PC-9 (cell line): ENCODE measurements around the gene HRNR. TPM values are rescaled to one million over a fixed set of nuclear protein-coding genes. Genes with fewer than 3 reads are reported as not detected.

Source experiments
- BruUV-seq: library from RNA; stranded (reverse); fragments of 400-500 nt; replicated peaks from 2 replicates; lab custom pipeline; 2021; lab: Mats Ljungman, UMichigan
- CTCF ChIA-PET: fragments of 300-600 bp; sonication (Branson Sonifier 250); formaldehyde crosslinking; loops from one replicate; lab custom pipeline; 2022; ENCODE audit warnings: antibody characterized with exemption; lab: Charles Lee
- POLR2A ChIA-PET: fragments of 300-600 bp; sonication (Branson Sonifier 250); formaldehyde crosslinking; loops from one replicate; lab custom pipeline; 2022; ENCODE audit warnings: antibody characterized with exemption; ENCODE audit not compliant: unreplicated experiment; lab: Charles Lee
- DNase-seq, 2 experiments: peaks; one replicate each; pipeline versions ENCODE4 v3.0.0 to v3.0.0-alpha.2; 2015 to 2022; ENCODE audit warnings: mixed read lengths in 1 of 2
- H2AFZ ChIP-seq: fragments of 200-600 bp; sonication (generic); 2 replicates; pipeline ENCODE4 v1.8.1; 2017; ENCODE audit warnings: antibody characterized with exemption
- H3F3A ChIP-seq: fragments of 200-600 bp; sonication (generic); 2 replicates; pipeline ENCODE4 v1.8.1; 2017; ENCODE audit warnings: antibody characterized with exemption, mild to moderate bottlenecking, low read depth; ENCODE audit not compliant: insufficient read depth
- H3K27ac ChIP-seq: fragments of 200-600 bp; sonication (generic); 2 replicates; pipeline ENCODE4 v1.6.1; 2016; ENCODE audit warnings: mixed run types
- H3K27me3 ChIP-seq: fragments of 200-600 bp; sonication (generic); 2 replicates; pipeline ENCODE4 v1.6.1; 2016; ENCODE audit warnings: low read depth, mixed run types; ENCODE audit not compliant: insufficient read depth
- H3K36me3 ChIP-seq: fragments of 200-600 bp; sonication (generic); 2 replicates; pipeline ENCODE4 v1.6.1; 2016; ENCODE audit warnings: low read depth, mixed run types
- H3K4me1 ChIP-seq: fragments of 200-600 bp; sonication (generic); replicated peaks from 2 replicates; pipeline ENCODE4 v1.6.1; 2016; ENCODE audit warnings: mixed run types; ENCODE audit not compliant: insufficient read depth
- H3K4me2 ChIP-seq: fragments of 200-600 bp; sonication (generic); 2 replicates; pipeline ENCODE4 v1.6.1; 2017; ENCODE audit warnings: mixed run types
- H3K4me3 ChIP-seq: fragments of 200-600 bp; sonication (generic); 2 replicates; pipeline ENCODE4 v1.6.1; 2016; ENCODE audit warnings: mixed run types
- H3K79me2 ChIP-seq: fragments of 200-600 bp; sonication (generic); 2 replicates; pipeline ENCODE4 v1.6.1; 2017; ENCODE audit warnings: low read depth, mixed run types
- H3K9me2 ChIP-seq: fragments of 200-600 bp; sonication (generic); 2 replicates; pipeline ENCODE4 v1.8.1; 2017; ENCODE audit warnings: mild to moderate bottlenecking; ENCODE audit not compliant: insufficient read depth
- H3K9me3 ChIP-seq: fragments of 200-600 bp; sonication (generic); 2 replicates; pipeline ENCODE4 v1.8.1; 2016; ENCODE audit warnings: low read depth; ENCODE audit not compliant: insufficient read depth
- H4K20me1 ChIP-seq: fragments of 200-600 bp; sonication (generic); 2 replicates; pipeline ENCODE4 v1.8.1; 2017; ENCODE audit not compliant: insufficient read depth
- EZH2 ChIP-seq: fragments of 200-600 bp; sonication (generic); IDR thresholded peaks from 2 replicates; pipeline ENCODE4 v1.8.0; 2017; ENCODE audit warnings: antibody characterized with exemption, low read depth
- intact Hi-C: fragments of 100-400 bp; cut with micrococcal nuclease; formaldehyde crosslinking; loops from one replicate; pipeline ENCODE4 v1.10.0; 2022; ENCODE audit not compliant: unreplicated experiment
- total RNA-seq: library from RNA; stranded (reverse); gene quantifications from 2 replicates; pipeline ENCODE4 v1.2.3, GENCODE V29; 2021
- TF ChIP-seq, protein P1 (sequence below): fragments of 200-600 bp; sonication (generic); conservative IDR thresholded peaks from 2 replicates; pipeline ENCODE4 v1.6.1; 2017; ENCODE audit warnings: mixed run types, antibody characterized with exemption, mild to moderate bottlenecking, moderate library complexity

The HRNR gene
- total RNA-seq, 1 experiment from 2014 or later, result not detected

DNA sequence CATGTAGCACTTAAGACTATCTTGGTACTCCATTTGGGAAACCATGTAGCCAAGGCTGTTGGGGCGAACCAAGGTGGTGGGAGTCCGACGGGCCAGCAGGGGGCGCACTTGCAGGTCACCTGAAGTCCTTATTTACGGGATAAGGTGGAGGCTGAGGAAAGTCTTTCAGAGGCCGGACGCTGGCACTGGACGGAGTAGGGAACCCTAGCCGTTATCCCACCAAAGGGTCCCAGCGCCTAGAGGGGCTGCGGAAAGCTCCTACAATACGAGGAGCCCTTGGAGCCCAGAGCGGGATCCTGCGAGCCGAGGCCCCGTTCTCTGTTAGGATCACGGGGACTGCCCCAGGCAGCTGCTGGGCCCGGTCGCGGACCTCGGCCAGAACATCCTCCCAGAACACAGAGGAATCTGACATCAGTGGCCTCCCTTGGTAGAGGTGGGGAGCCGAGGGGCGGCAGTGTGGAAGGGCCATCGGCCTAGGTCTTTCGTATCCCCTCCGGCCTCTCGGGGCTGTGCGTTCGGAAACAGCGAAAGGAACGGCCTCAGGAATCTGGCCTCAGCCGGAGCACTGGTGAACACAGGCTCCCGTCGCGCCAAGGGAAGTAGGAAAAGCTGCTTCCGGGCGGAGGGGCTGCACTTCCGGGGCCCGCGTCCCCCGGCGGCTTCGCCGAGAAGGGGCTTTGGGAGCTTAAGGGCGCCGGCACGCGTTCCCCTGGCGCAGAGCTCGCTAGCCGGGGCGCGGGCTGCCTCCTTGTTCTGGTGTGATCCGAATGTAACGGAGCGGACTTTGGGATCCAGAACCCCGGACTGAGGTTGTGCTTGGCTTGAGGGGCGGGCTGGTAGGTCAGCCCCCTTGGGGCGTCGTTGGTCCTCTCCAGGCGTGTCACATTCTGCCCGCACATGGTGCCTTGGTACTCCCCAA lies 35.1 kb downstream of the HRNR start:
- H2AFZ ChIP-seq, result no peak overlapping the region
- intact Hi-C loops, result loop anchor here (1.0 to 5.0 kb wide), 6 partner anchors 137 to 352 kb away; partner anchors contain the start of gene C2CD4D

DNA sequence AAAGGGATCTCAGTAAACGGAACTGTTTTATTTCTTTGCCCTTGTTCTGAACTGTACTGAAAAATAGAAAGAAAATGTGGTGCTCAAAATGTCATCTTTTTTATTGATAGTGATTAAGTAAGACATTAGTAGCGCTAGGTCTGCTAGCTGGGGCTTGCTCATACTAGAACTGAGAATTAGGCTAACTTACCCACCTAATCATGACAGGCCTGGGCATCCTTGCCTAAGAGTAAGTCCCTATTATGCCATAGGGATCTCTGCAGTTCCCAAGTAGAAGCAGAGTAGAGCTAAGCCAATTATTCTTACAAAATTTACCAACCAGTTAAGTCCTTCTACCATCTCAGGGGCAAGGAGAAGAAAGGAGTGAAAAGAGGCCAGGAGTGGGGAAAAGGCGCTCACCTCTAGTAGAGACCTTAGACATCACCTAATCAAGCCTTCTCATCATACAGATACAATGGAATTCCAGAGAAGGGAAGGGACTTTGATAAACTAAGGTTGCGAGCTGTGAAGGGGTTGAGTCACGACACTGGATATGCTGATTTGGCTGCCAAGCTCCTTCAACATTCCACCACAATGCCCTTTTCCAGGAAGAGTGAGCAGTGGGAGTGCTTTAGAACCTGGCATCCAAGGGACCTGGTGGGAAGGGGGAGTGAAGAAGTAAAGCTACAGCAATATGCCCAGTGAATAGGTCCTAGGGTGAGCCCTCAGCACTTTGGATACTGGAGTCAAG lies 37.3 kb downstream of the HRNR start:
- TF ChIP-seq EZH2, result no peak
- no peak overlapping the region for H3K4me2 ChIP-seq
- no peaks in the 10 kb centered on the region for H3K79me2 ChIP-seq
- H4K20me1 ChIP-seq, result no peaks in the 10 kb centered on the region
- POLR2A ChIA-PET, result interaction anchor here (0.6 kb wide), 1 partner anchor 33 kb away, joined by 3 read pairs; no protein-coding TSS in a partner anchor
- peaks cover 15% of the 10 kb centered on the region for H3F3A ChIP-seq
- no TSS peak for BruUV-seq
- H3K9me3 ChIP-seq, result no peaks in the 10 kb centered on the region
- 0 out of 2 replicates have a peak, but pooled peaks cover under 1% of the 10 kb centered on the region for H3K27me3 ChIP-seq
- no peaks in the 10 kb centered on the region for H3K36me3 ChIP-seq
- H3K9me2 ChIP-seq, result no peaks in the 10 kb centered on the region
- no peak overlapping the region for H2AFZ ChIP-seq
- CTCF ChIA-PET, result interaction anchor here (0.6 to 1.7 kb wide), 7 partner anchors 22 to 281 kb away, joined by 3 to 12 read pairs (median 4); no protein-coding TSS in a partner anchor
- H3K4me1 ChIP-seq, result peaks cover 40% of the 10 kb centered on the region
- H3K4me3 ChIP-seq, result no peak overlapping the region
- H3K27ac ChIP-seq, result no peak overlapping the region
- DNase-seq, result peak in 1 of 2 experiments; percentile 37
- intact Hi-C loops, result loop anchor here (5.0 kb wide), 3 partner anchors 254 to 349 kb away; partner anchors contain the start of gene C2CD4D

More for the DNA sequence above, 35.1 kb downstream of the HRNR start:
- Histone ChIP-seq H3F3A (peaks cover 15% of the 10 kb centered on the region), H3K79me2 (no peaks in the 10 kb centered on the region), H3K9me3 (no peaks in the 10 kb centered on the region), H3K4me3 (no peak overlapping the region), H3K27me3 (peaks cover 21% of the 10 kb centered on the region; the same call in 1 of the 2 replicates), H3K9me2 (no peaks in the 10 kb centered on the region), H4K20me1 (no peaks in the 10 kb centered on the region), H3K4me2 (peak overlapping the region; percentile 40), H3K4me1 (peaks cover 27% of the 10 kb centered on the region), H3K36me3 (no peaks in the 10 kb centered on the region), H3K27ac (no peak overlapping the region)
- DNase-seq, result peak in 1 of 2 experiments; percentile 67
- TF ChIP-seq EZH2, result no peak
- TF ChIP-seq, protein P1, sequence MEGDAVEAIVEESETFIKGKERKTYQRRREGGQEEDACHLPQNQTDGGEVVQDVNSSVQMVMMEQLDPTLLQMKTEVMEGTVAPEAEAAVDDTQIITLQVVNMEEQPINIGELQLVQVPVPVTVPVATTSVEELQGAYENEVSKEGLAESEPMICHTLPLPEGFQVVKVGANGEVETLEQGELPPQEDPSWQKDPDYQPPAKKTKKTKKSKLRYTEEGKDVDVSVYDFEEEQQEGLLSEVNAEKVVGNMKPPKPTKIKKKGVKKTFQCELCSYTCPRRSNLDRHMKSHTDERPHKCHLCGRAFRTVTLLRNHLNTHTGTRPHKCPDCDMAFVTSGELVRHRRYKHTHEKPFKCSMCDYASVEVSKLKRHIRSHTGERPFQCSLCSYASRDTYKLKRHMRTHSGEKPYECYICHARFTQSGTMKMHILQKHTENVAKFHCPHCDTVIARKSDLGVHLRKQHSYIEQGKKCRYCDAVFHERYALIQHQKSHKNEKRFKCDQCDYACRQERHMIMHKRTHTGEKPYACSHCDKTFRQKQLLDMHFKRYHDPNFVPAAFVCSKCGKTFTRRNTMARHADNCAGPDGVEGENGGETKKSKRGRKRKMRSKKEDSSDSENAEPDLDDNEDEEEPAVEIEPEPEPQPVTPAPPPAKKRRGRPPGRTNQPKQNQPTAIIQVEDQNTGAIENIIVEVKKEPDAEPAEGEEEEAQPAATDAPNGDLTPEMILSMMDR, result peak; percentile 84
- no TSS peak for BruUV-seq
- ChIA-PET POLR2A (no interaction called here), CTCF (interaction anchor here (0.7 to 1.5 kb wide), 2 partner anchors 10 to 270 kb away, joined by 3 to 10 read pairs; no protein-coding TSS in a partner anchor)

DNA sequence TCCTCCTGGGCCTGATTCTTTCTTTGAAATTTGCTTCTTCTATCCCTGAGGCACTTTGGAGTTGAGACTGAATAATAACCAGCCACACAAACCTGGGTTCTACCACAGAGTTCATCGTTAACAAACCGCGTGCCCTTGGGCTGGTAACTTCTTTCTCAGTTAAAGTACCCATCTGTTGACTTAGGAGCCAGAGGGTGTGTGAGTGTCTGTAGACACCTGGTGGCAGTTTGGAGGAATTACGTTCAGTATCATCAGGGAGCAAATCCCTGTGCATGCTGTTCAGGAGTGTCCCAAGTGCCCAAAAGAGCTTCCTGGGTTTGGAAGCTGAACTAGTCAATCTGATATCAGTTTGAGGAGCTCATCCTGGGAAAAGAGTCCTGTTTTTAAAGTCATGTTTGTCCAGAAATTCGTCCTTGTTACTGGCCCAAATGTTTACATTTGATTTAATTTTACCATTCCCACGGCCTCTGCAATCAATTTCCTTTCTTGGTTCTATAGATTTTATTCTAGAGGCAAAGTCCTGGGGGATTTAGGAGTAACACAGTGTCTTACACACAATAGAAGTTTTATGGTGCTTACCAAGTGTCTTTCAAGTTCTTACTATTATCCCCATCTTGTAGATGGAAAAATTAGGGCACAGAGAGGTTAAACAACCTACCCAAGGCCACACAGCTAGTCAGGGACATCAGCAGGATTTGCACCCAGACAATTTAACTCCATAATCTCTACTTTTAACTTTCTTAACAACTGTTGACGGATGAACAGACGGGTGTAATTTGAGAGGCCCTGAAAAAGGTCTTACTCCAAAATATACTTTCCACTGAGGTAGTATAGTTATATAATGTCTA lies 38.2 kb downstream of the HRNR start:
- Histone ChIP-seq H3K4me1 (peaks cover 32% of the 10 kb centered on the region), H2AFZ (no peak overlapping the region), H3K4me2 (no peak overlapping the region), H3K9me2 (no peaks in the 10 kb centered on the region), H3K79me2 (no peaks in the 10 kb centered on the region), H3F3A (peaks cover 10% of the 10 kb centered on the region), H3K27ac (no peak overlapping the region), H3K4me3 (no peak overlapping the region), H3K36me3 (no peaks in the 10 kb centered on the region), H3K27me3 (no peaks in the 10 kb centered on the region), H4K20me1 (no peaks in the 10 kb centered on the region), H3K9me3 (no peaks in the 10 kb centered on the region)
- CTCF ChIA-PET, result interaction anchor here (0.5 to 1.7 kb wide), 9 partner anchors 11 to 584 kb away, joined by 3 to 8 read pairs (median 3); no protein-coding TSS in a partner anchor
- TF ChIP-seq EZH2, result no peak
- TF ChIP-seq, protein P1, result peak; percentile 89
- DNase-seq, result peak; percentile 41 to 53
- BruUV-seq, result no TSS peak
- POLR2A ChIA-PET, result no interaction called here
- intact Hi-C loops, result loop anchor here (1.0 to 5.0 kb wide), 5 partner anchors 43 to 348 kb away; partner anchors contain the start of gene C2CD4D
